Lung (tissue), 12 donors: ENCODE data around the gene ZNF235. TPM values are rescaled to one million over a fixed set of nuclear protein-coding genes. Genes with fewer than 3 reads are reported as not detected.

Source experiments
- ATAC-seq: fragments of 200-7000 bp; cut with Tn5 transposase; one replicate; pipeline ENCODE4 v1.9.1; 2020; ENCODE audit warnings: moderate number of reproducible peaks; ENCODE audit not compliant: insufficient read depth, low FRiP score
- DNase-seq, 3 donors: peaks; one replicate each; pipeline ENCODE4 v3.0.0-alpha.2; 2013 to 2017
- H3K27ac ChIP-seq, 2 donors: one replicate each; pipeline ENCODE4 v1.5.1; 2013; ENCODE audit warnings: mild to moderate bottlenecking in 2 of 2, moderate library complexity in 2 of 2, control low read depth in 1 of 2, inconsistent platforms in 1 of 2, low read depth in 1 of 2, low read length in 1 of 2
- H3K27me3 ChIP-seq, 3 donors: one replicate each; pipeline ENCODE4 v1.5.1; 2013; ENCODE audit warnings: low read length in 2 of 3; ENCODE audit not compliant: control insufficient read depth in 3 of 3, insufficient read depth in 3 of 3
- H3K36me3 ChIP-seq, 4 donors: one replicate each; pipeline ENCODE4 v1.5.1; 2013; ENCODE audit warnings: low read length in 4 of 4, mild to moderate bottlenecking in 1 of 4, moderate library complexity in 1 of 4; ENCODE audit not compliant: control insufficient read depth in 4 of 4, insufficient read depth in 4 of 4
- H3K4me1 ChIP-seq, 5 donors: one replicate each; pipeline ENCODE4 v1.5.1; 2013; ENCODE audit warnings: low read length in 5 of 5, mild to moderate bottlenecking in 2 of 5, moderate library complexity in 1 of 5; ENCODE audit not compliant: control insufficient read depth in 5 of 5, insufficient read depth in 5 of 5
- H3K4me3 ChIP-seq: one replicate; pipeline ENCODE4 v1.5.1; 2013; ENCODE audit warnings: mild to moderate bottlenecking, control low read depth, moderate library complexity
- H3K9ac ChIP-seq, 2 donors: one replicate each; pipeline ENCODE4 v1.5.1; 2013; ENCODE audit warnings: low read length in 2 of 2, control low read depth in 1 of 2; ENCODE audit not compliant: insufficient read depth in 1 of 2
- H3K9me3 ChIP-seq, 4 donors: one replicate each; pipeline ENCODE4 v1.5.1; 2013; ENCODE audit warnings: low read length in 3 of 4, mild to moderate bottlenecking in 1 of 4, moderate library complexity in 1 of 4; ENCODE audit not compliant: control insufficient read depth in 4 of 4, insufficient read depth in 3 of 4
- WGBS, 2 donors: extraction: QIAGEN DNeasy Blood & Tissue Kit; methylation state at CpG; one replicate each; pipeline ENCODE4 v1.1.7; 2013; 5-methylcytosine and 5-hydroxymethylcytosine counted together
- polyA plus RNA-seq, 2 donors: library from polyadenylated mRNA; stranded (reverse); fragments of 200-250 nt; gene quantifications; one replicate each; pipeline ENCODE4 v1.2.1, GENCODE V29; 2013
- total RNA-seq, 2 donors: library from RNA; depleted of rRNA in 1 of 2; stranded (reverse); fragments of >200 nt in 1 of 2; gene quantifications; one replicate each; pipeline ENCODE4 v1.2.1, GENCODE V29; 2014 to 2021
- TF ChIP-seq, protein P1 (sequence below): IDR thresholded peaks from 2 replicates; pipeline ENCODE4 v1.5.1; 2012; ENCODE audit warnings: mild to moderate bottlenecking; ENCODE audit errors: control extremely low read depth, extremely low read depth
- donor health status: control.
- donor health status: control.
- donor health status: Bipolar disorder and iron deficiency.
- donor health status: healthy.
- donor health status: DM: yes; HTN: yes; CAD: no.

The ZNF235 gene
- total and polyA plus RNA-seq, 4 donors: 1.6 to 18.9 (median 3.7) TPM

- H3K27ac ChIP-seq: no peak overlapping the region
- H3K9me3 ChIP-seq: peaks cover 6 to 31% (median 12%) of the 10 kb centered on the region in 4 donors
- TF ChIP-seq, protein P1, sequence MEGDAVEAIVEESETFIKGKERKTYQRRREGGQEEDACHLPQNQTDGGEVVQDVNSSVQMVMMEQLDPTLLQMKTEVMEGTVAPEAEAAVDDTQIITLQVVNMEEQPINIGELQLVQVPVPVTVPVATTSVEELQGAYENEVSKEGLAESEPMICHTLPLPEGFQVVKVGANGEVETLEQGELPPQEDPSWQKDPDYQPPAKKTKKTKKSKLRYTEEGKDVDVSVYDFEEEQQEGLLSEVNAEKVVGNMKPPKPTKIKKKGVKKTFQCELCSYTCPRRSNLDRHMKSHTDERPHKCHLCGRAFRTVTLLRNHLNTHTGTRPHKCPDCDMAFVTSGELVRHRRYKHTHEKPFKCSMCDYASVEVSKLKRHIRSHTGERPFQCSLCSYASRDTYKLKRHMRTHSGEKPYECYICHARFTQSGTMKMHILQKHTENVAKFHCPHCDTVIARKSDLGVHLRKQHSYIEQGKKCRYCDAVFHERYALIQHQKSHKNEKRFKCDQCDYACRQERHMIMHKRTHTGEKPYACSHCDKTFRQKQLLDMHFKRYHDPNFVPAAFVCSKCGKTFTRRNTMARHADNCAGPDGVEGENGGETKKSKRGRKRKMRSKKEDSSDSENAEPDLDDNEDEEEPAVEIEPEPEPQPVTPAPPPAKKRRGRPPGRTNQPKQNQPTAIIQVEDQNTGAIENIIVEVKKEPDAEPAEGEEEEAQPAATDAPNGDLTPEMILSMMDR: no peak
- WGBS, 2 donors: 95 to 98% methylated on average over 2 of the region's 2 CpGs
- no peak for ATAC-seq
- H3K4me3 ChIP-seq: no peak overlapping the region
- DNase-seq: no peak
- no peaks in the 10 kb centered on the region for H3K27me3 ChIP-seq
- peaks cover 0 to 6% (median 0%) of the 10 kb centered on the region in 4 donors for H3K36me3 ChIP-seq
- H3K9ac ChIP-seq: no peak overlapping the region
- H3K4me1 ChIP-seq: peaks cover 0 to 6% (median 0%) of the 10 kb centered on the region in 5 donors
These were observed 45.9 kb downstream of the ZNF235 start for GRCh38 chr19:44258835-44259413.

DNA sequence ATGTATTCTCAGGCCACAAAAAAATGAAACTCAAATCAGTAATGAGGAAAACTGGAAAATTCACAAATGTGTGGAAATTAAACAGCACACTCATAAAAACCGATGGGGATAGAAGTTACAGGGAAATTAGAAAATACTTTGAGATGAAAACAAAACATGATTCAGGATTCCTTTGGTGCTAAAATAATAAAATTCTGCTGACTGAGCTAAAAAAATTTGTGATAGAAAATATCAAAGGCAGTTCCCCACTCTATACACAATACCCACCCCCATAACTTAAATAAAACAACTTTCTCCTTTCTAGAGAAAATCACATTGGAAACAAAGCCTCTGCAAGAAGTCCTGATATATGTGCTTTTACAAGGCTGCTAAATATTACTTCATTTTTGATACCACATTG, 46.7 kb downstream of the ZNF235 start:
- Histone ChIP-seq H3K9me3 (peaks cover 7 to 32% (median 17%) of the 10 kb centered on the region in 4 donors), H3K9ac (no peak overlapping the region), H3K4me3 (no peak overlapping the region), H3K36me3 (peaks cover 0 to 7% (median 0%) of the 10 kb centered on the region in 4 donors), H3K4me1 (peaks cover 0 to 6% (median 0%) of the 10 kb centered on the region in 5 donors), H3K27me3 (no peaks in the 10 kb centered on the region), H3K27ac (no peak overlapping the region)
- 96 to 97% methylated on average over 1 of the region's 1 CpG for WGBS, 2 donors
- ATAC-seq: no peak
- DNase-seq: no peak
- TF ChIP-seq, protein P1: no peak

DNA sequence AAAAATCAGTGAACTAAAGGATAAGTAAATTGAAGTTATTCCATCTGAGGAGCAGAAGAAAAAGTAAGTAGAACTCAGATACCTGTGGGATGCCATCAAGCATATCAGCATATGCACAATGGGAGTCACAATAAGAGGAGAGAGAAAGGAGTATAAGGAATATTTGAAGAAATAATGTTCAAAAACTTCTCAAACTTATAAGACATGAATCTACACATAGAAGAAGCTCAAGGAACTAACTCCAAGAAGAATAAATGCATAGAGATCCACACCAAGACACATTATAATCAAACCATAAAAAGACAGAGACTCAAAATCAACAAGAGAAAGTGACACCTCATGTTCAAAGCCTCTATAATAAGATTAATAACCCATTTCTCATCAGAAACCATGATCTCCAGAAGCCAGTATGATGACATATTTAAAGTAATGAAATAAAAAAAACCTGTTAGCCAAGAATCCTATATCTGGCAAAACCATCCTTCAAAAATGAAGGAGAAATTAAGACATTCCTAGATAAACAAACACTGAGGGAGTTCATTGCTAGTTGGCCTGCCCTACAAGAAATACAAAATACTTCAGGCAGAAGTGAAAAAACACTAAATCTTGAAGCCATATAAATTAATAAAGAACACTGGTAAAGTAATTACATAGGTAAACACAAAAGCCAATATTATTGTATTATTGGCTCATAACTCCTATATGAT, 49.0 kb downstream of the ZNF235 start:
- ATAC-seq (no peak), DNase-seq (no peak)
- TF ChIP-seq, protein P1: no peak
- no peak overlapping the region for H3K4me3 ChIP-seq
- H3K9ac ChIP-seq: no peak overlapping the region
- H3K9me3 ChIP-seq: peaks cover 7 to 29% (median 19%) of the 10 kb centered on the region in 4 donors
- peaks cover 0 to 6% (median 0%) of the 10 kb centered on the region in 5 donors for H3K4me1 ChIP-seq
- no peak overlapping the region for H3K27ac ChIP-seq
- peaks cover 0 to 7% (median 0%) of the 10 kb centered on the region in 4 donors for H3K36me3 ChIP-seq
- no peaks in the 10 kb centered on the region for H3K27me3 ChIP-seq
